ENCODE results near the gene KIAA1614.

Gene KIAA1614

DNA sequence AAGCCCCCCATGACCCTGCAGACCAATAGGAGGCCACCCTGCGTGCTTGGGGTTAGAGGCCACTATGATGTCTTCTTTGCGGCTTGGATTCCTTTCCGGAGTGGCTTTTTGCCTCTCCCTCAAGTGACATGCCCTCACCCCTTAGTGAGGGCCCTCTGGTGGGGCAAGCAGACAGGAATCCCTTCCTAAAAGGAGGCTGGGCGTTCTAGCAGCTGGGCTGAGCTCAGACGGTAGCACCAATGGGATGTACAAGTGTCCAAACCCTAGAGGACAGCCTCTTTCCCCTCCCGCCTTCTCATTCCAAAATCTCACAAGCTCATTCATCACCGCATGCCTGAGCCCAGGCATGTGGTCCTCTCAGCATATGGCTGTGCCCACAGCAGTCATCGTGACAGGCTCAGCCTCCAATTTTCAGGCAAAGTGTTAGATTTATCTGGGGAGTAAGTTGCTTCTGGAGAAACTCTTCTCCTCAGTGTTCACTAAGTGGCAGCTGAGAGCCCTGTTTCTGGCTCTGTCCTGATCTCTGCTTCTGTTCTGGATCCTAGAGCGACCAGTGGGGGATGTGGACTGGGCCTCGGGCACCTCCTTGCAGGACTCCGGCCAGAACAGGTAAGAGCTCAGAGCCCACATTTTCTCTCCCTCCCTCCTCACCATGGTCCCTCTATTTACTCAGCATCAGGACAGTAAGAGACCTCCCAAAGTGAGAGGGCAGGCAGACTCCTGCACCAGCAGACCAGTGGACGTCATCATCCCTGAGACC lies 4.8 kb downstream of the KIAA1614 start:
- Histone ChIP-seq H3K36me3 (replicated peaks; ENCODE audit: low read depth, low read length) (no peaks in the 10 kb centered on the region), H4K20me1 (ENCODE audit: insufficient read depth, low read length) (no peaks in the 10 kb centered on the region), H3K27ac (ENCODE audit: low read length) (no peak overlapping the region), H3K9ac (ENCODE audit: low read length) (no peak overlapping the region), H3K79me2 (ENCODE audit: low read length) (no peaks in the 10 kb centered on the region), H3K27me3 (ENCODE audit: low read depth, low read length) (0 out of 2 replicates have a peak, but pooled peaks cover 3% of the 10 kb centered on the region), H3K4me3 (ENCODE audit: low read length) (no peak overlapping the region), H3K9me3 (ENCODE audit: insufficient read depth, low read length) (no peaks in the 10 kb centered on the region), H3K4me2 (ENCODE audit: low read length) (peak overlapping the region; percentile 24), H3K4me1 (ENCODE audit: low read length) (peaks cover 57% of the 10 kb centered on the region), H2AFZ (ENCODE audit: low read depth, low read length) (no peak overlapping the region)
- TF ChIP-seq, protein P1, sequence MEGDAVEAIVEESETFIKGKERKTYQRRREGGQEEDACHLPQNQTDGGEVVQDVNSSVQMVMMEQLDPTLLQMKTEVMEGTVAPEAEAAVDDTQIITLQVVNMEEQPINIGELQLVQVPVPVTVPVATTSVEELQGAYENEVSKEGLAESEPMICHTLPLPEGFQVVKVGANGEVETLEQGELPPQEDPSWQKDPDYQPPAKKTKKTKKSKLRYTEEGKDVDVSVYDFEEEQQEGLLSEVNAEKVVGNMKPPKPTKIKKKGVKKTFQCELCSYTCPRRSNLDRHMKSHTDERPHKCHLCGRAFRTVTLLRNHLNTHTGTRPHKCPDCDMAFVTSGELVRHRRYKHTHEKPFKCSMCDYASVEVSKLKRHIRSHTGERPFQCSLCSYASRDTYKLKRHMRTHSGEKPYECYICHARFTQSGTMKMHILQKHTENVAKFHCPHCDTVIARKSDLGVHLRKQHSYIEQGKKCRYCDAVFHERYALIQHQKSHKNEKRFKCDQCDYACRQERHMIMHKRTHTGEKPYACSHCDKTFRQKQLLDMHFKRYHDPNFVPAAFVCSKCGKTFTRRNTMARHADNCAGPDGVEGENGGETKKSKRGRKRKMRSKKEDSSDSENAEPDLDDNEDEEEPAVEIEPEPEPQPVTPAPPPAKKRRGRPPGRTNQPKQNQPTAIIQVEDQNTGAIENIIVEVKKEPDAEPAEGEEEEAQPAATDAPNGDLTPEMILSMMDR (IDR thresholded peaks at IDR 0.05; ENCODE audit: low read depth, low read length), result peak; percentile 64
- no peak for TF ChIP-seq EZH2phosphoT487 (IDR thresholded peaks at IDR 0.05; ENCODE audit: low read depth)

DNA sequence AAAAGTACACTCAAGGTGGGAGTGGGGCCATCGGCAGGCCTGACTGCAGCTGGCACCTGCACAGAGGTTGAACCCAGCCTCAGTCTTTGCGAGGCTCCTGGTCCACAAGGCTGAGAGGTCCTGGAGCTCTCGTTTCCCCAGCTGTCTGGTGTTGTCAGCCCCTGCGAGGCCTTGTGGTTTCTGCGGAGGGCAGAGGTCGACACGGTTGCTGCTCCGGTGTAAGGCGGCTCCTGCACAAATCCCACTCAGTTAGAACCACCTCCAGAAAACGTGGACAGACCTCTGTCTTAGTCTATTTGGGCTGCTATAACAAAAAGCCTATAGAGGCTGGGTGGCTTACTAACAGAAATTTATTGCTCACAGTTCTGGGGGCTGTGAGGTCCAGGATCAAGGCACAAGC lies 5.8 kb downstream of the KIAA1614 start:
- H2AFZ ChIP-seq (ENCODE audit: low read depth, low read length), result no peak overlapping the region
- H3K9me3 ChIP-seq (ENCODE audit: insufficient read depth, low read length), result no peaks in the 10 kb centered on the region
- H3K27me3 ChIP-seq (ENCODE audit: low read depth, low read length), result 0 out of 2 replicates have a peak, but pooled peaks cover 3% of the 10 kb centered on the region
- H3K79me2 ChIP-seq (ENCODE audit: low read length), result no peaks in the 10 kb centered on the region
- TF ChIP-seq, protein P1 (IDR thresholded peaks at IDR 0.05; ENCODE audit: low read depth, low read length), result no peak
- no peak for TF ChIP-seq EZH2phosphoT487 (IDR thresholded peaks at IDR 0.05; ENCODE audit: low read depth)
- H4K20me1 ChIP-seq (ENCODE audit: insufficient read depth, low read length), result no peaks in the 10 kb centered on the region
- H3K27ac ChIP-seq (ENCODE audit: low read length), result no peak overlapping the region
- H3K36me3 ChIP-seq (replicated peaks; ENCODE audit: low read depth, low read length), result no peaks in the 10 kb centered on the region
- H3K4me2 ChIP-seq (ENCODE audit: low read length), result no peak overlapping the region
- peaks cover 67% of the 10 kb centered on the region for H3K4me1 ChIP-seq (ENCODE audit: low read length)
- no peak overlapping the region for H3K9ac ChIP-seq (ENCODE audit: low read length)
- H3K4me3 ChIP-seq (ENCODE audit: low read length), result no peak overlapping the region

DNA sequence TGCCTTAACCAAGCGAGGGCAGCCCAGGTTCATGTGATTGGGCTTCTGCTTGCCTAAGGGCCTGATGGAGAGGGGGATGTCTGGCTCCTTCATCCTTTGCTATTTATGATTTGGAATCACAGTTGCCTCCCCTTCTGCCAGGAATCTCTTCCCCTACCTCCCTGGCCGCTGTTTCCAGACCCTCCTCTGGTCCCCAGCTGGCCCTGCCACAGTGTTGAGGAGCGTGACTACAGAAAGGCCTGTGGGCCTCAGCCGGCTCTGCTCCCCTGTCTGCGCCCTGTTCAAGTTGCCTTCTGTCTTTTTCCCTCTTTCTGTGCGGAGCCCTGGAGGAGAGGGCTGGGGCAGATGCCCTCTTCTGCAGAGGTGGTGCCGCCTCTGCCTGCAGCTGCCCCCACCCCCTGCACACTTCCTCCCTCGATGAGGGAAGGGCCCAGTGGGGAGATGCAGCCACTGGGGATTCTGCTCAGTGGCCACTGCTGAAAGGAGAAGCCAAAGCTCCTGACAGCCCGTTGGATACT lies 6.5 kb downstream of the KIAA1614 start:
- Histone ChIP-seq H2AFZ (ENCODE audit: low read depth, low read length) (no peak overlapping the region), H3K27ac (ENCODE audit: low read length) (no peak overlapping the region), H3K4me1 (ENCODE audit: low read length) (peaks cover 70% of the 10 kb centered on the region), H3K79me2 (ENCODE audit: low read length) (no peaks in the 10 kb centered on the region), H3K9me3 (ENCODE audit: insufficient read depth, low read length) (no peaks in the 10 kb centered on the region), H4K20me1 (ENCODE audit: insufficient read depth, low read length) (no peaks in the 10 kb centered on the region), H3K4me3 (ENCODE audit: low read length) (no peak overlapping the region), H3K27me3 (ENCODE audit: low read depth, low read length) (no peaks in the 10 kb centered on the region), H3K4me2 (ENCODE audit: low read length) (peak overlapping the region; percentile 6; the same call in 1 of the 2 replicates), H3K36me3 (replicated peaks; ENCODE audit: low read depth, low read length) (no peaks in the 10 kb centered on the region), H3K9ac (ENCODE audit: low read length) (peak overlapping the region; percentile 17; the same call in 1 of the 2 replicates)
- no peak for TF ChIP-seq EZH2phosphoT487 (IDR thresholded peaks at IDR 0.05; ENCODE audit: low read depth)
- TF ChIP-seq, protein P1 (IDR thresholded peaks at IDR 0.05; ENCODE audit: low read depth, low read length), result no peak

DNA sequence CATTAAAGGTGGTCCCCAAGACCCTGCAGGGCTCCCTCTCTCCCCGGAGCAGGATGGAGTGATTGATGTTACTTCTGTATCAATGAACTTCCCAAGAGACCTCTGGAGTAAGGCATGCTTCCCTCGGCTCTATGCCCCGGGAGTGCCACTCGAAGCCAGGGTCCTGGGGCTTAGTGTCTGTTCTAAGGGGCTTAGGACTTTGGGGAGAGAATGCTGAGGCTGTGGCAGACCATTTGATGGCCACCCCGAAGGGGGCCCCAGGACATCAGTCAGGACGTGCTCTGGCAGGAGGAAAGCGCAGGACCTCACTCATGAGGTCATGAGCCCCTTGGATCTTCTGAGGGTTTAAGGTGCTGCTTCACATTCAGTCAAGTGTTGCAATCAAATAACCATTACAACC lies 7.5 kb downstream of the KIAA1614 start:
- H3K79me2 ChIP-seq (ENCODE audit: low read length), result no peaks in the 10 kb centered on the region

More for the DNA sequence above, 7.5 kb downstream of the KIAA1614 start:
- no peak overlapping the region for H3K4me3 ChIP-seq (ENCODE audit: low read length)
- H3K9ac ChIP-seq (ENCODE audit: low read length), result no peak overlapping the region
- no peaks in the 10 kb centered on the region for H3K36me3 ChIP-seq (replicated peaks; ENCODE audit: low read depth, low read length)
- TF ChIP-seq, protein P1 (IDR thresholded peaks at IDR 0.05; ENCODE audit: low read depth, low read length), result no peak
- no peak overlapping the region for H3K27ac ChIP-seq (ENCODE audit: low read length)
- no peaks in the 10 kb centered on the region for H3K27me3 ChIP-seq (ENCODE audit: low read depth, low read length)
- no peaks in the 10 kb centered on the region for H3K9me3 ChIP-seq (ENCODE audit: insufficient read depth, low read length)
- no peak overlapping the region for H3K4me2 ChIP-seq (ENCODE audit: low read length)
- H4K20me1 ChIP-seq (ENCODE audit: insufficient read depth, low read length), result no peaks in the 10 kb centered on the region
- H3K4me1 ChIP-seq (ENCODE audit: low read length), result peaks cover 80% of the 10 kb centered on the region
- H2AFZ ChIP-seq (ENCODE audit: low read depth, low read length), result no peak overlapping the region
